ACHN (cell line): ENCODE measurements around the gene FMN1.
A peak's percentile ranks its signal among the peaks of the same experiment; 100 is the strongest.

Source experiments
- DNase-seq: peaks from one replicate; pipeline ENCODE4 v3.0.0-alpha.2; 2015
- in situ Hi-C: cut with HindIII; loops from 2 replicates; pipeline ENCODE4 v1.10.0; 2017; ENCODE audit warnings: low sequenced_read_pairs, low pct_ligation_motif_present, low pct_unique_long_range_greater_than_20kb

Gene FMN1

GRCh38 chr15:33159726-33160453 is 34.6 kb downstream of the FMN1 start:
- no peak for DNase-seq

DNA sequence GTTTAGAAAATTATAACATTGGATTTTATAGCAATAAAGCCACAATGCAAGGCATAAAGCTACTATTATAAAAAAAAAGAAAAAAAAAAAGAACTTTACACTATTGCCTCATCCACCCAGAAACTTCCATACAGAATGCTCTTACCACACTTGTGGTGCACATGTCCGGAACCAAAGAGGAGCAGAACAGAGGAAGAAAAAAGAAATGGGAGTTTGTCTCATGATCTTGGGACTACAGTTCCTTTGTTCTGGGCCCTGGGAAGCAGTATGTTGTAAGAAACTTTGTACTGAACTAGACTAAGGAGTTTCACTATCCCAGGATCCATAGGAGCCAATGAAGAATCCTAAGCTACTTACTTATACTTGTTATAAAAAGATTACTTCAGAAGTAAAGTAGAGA is 36.1 kb downstream of the FMN1 start:
- no peak for DNase-seq

More at GRCh38 chr15:33159726-33160453, 34.6 kb downstream of the FMN1 start:
- in situ Hi-C loops = no loop called here

DNA sequence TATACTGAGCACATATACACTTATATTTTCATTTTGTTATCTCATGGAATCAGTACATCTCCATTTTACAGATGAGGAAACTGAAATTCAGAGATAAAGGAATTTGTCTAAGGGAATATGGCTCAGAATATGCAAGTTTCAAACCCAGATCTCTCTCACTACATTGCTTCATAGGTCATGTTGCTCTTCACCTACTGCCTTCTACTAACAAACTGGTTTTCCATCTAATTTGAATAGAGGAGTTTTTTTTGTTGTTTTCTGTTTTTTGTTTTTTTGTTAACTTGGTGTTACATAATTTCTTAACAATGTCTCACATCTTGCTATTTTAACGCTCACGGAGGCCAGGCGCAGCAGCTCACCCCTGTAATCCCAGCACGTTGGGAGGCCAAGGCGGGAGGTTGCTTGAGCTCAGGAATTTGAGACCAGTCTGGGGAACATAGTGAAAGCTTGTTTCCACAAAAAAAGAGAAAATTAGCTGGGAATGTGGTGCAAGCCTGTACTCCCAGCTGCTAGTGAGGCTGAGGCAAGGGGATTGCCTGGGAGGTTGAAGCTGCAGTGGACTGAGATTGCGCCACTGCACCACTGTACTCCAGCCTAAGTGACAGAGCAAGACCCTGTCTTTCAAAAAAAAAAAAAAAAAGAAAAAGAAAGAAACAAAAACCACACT is 37.0 kb downstream of the FMN1 start:
- in situ Hi-C loops = no loop called here
- DNase-seq = no peak

More for the DNA sequence above, 36.1 kb downstream of the FMN1 start:
- in situ Hi-C loops = no loop called here

- in situ Hi-C loops = no loop called here
- no peak for DNase-seq
Observed at GRCh38 chr15:33155691-33156420, 38.7 kb downstream of the FMN1 start.

DNA sequence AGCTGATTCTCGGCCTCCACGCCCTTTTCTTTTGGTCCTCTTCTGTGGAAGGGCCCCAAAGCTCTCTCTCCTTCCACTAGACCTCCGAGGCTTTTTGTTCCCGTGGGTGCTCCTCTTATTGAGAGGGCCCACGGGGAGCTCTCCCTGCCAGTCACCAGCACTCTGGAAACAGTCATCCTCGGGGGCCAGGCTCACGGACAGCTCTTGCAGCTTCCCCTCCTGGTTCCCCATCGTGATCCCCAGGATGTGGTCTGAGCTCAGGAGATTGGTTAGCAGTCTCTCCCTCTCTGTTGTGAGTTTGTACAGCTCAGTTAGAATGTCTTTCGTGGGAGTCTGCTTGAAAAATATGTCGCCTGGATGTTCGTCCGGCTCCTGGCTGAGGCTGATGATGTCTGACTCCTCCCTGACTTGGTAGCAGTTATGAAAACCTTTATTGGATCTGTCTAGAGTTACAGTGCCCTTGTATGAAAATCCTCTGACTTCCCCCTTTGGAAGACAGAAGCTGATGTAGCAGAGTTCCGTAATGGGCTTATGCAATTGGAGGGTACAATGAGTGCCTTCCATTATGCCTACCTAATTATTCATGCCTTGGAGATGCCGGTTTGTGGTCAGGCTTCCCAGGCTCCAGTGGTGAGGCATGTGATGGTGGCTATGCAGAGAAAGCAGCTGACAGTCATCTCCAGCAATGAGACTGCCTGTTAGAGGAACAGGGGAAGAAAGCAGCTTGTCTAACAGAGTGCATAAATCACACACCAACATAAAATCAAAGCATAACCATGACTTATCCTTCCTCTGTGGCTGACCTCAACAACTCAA is 40.0 kb downstream of the FMN1 start:
- DNase-seq = peak; percentile 21
- in situ Hi-C loops = no loop called here

DNA sequence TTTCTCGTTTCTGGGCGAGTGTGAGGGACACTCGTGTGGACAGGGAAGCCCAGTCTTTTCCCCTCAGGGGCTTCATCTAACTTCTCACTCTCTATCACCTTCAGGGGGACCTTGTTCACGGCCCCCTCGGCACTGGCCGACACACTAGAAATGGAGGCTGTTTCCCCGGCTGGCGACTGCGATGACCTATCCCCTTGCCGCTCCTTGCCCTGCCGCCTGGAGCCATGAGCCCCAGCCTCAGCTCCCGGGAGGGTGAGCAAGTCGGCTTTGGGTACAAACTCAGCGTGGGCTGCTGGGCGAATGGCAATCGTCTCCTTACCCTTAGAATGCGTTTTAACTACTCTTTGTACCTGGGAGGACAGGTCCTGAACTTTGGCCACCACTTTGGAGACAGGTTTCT is 41.0 kb downstream of the FMN1 start:
- DNase-seq = no peak
- in situ Hi-C loops = no loop called here

GRCh38 chr15:33152502-33153109 is 41.9 kb downstream of the FMN1 start:
- in situ Hi-C loops = no loop called here
- no peak for DNase-seq

GRCh38 chr15:33150971-33151370 is 43.5 kb downstream of the FMN1 start:
- in situ Hi-C loops = no loop called here
- no peak for DNase-seq

DNA sequence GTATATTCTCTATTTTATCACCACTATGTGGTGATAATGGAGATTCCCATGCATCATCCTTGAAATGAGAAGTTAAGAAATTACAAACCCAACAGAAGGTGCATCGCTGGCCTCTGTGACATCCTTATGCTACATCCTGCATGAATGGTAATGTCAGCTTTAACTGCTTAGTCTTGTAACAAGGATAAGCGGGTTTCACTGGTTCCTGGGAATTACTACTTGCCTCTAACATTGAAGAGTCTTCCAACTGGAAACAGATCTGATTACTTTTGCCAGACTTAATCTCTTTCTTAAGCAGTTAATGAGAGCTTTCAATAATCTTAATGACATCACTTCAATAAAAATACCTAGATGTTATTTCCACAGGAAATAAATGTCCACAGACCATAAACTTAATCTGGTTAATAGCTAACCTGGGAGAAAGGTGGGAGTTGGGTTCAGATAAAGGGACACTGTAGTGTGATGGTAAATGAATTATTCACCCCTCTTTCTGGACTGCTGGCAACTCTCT is 44.0 kb downstream of the FMN1 start:
- no peak for DNase-seq
- in situ Hi-C loops = no loop called here

DNA sequence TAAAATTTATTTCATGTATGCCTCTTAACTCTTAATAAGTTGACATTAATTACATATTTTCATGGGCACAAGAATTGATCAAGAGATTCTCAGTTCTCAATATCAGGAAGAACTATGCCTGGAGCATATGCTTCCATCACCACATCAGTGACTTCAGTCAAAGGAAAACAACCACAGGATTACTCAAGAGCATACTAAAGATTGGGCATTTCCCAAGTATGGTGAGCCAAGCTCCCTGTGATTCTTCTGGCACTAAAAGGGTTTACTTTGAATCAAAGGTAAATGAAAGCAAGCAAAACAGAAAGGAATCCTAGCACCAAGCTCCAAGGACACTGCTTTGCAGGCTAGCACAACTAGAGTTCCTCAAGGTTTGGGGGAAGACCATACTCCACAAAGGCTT is 44.6 kb downstream of the FMN1 start:
- in situ Hi-C loops = no loop called here
- no peak for DNase-seq

- in situ Hi-C loops = no loop called here
- no peak for DNase-seq
Observed at GRCh38 chr15:33148129-33148751, 46.3 kb downstream of the FMN1 start.

DNA sequence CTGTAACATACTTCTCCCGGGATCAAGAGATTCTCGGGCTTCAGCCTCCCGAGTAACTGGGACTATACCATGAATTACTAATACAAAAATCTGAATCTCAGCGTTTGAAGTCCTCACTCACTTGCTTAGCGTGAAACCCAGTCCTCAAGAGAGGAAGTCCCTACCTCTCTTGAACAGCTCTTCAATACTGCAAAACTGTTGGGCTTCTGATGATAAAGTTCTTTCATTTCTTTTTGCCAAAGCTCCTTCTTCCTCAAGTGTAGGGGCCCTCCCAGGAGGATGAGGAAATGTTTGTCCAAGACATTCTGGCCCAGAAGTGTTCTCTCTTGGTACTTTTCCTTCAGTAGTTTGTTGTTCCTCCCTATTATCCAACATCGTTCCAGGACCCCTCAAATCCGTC is 48.5 kb downstream of the FMN1 start:
- no peak for DNase-seq
- in situ Hi-C loops = no loop called here

GRCh38 chr15:33145447-33145846 is 49.1 kb downstream of the FMN1 start:
- DNase-seq = no peak

DNA sequence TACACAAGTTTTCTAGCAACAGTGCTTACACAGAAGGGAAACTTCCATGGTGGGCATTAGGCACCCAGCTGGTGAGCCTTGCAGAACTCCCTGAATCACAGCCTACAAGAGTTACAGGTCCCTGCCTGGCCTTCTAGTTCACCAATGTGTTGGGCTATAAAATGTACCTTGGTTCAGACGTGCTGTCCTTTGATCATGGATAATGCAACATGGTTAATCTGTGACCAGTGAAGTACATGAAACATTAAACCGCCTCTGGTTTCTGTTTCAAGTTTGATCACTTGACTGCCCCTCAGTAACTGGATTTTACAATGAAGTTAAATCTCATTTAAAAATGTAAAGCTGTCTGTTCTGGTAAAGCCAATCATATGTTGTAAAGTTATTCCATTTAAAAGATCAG is 51.8 kb downstream of the FMN1 start:
- peak; percentile 41 for DNase-seq
- in situ Hi-C loops = no loop called here

More at GRCh38 chr15:33145447-33145846, 49.1 kb downstream of the FMN1 start:
- in situ Hi-C loops = no loop called here

DNA sequence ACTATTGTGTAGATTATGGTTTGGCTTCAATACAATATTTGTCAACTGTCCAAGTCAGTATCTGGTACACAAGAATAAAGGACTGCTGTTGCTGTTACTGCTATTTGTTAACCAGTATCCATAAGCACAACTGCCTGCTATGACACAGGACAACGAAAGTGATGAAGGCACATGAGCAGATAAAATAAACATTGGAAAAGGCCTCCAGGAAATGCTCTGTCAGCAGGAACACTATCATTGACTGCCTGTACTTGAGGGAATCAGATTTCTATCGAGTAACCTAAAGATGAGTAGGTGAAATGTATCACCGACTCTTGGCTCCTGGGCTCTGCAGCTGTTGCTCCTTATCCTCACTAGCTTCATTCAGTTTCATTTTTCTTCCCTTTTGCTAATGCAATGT is 56.5 kb downstream of the FMN1 start:
- in situ Hi-C loops = no loop called here
- no peak for DNase-seq

DNA sequence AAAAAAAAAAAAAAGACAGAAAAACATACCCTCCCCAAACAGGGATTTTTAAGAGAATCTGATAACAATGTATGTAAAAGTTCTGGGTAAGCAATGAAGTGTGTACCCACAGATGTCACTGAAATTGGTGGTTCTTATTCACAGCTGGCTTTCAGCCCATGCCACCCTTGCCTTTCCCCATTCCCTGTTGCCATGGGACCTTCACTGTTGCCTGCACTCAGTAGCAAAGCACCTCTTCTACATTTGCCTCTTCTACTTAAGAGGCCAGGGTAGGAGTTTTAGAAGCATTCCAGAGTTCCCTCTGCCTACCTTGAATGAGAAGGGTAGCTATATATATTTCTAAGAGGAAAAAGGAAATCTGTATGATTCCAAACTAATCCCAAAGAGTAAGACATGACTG is 57.4 kb downstream of the FMN1 start:
- in situ Hi-C loops = no loop called here
- no peak for DNase-seq

- DNase-seq = no peak
- in situ Hi-C loops = no loop called here
Observed at GRCh38 chr15:33136353-33136752, 58.2 kb downstream of the FMN1 start.

GRCh38 chr15:33135355-33135781 is 59.1 kb downstream of the FMN1 start:
- in situ Hi-C loops = no loop called here
- DNase-seq = no peak
